ENCODE results near the gene HMGCL.
"Not testable (repeated sequence)": the region's sequence is repeated elsewhere in the genome, so short reads cannot be mapped to it uniquely, and the experiment has no call there.

HMGCL gene

GRCh38 chr1:23825076-23825761 lies at the start of gene HMGCL:
Gene HMGCL, minus strand, starts transcription at chr1:23825429. Its CDS starts 14 bp downstream, at chr1:23825415.
- DNase-seq (ENCODE audit: low read depth in 2 of 2), result peak; percentile 73 to 77

GRCh38 chr1:23872421-23872820 lies 47.2 kb upstream of the HMGCL start:
- no peak for DNase-seq (ENCODE audit: low read depth in 2 of 2)

- no peak for DNase-seq (ENCODE audit: low read depth in 2 of 2)
Measured at GRCh38 chr1:23869051-23869450, 43.8 kb upstream of the HMGCL start.

GRCh38 chr1:23868557-23869016 lies 43.4 kb upstream of the HMGCL start:
- no peak for DNase-seq (ENCODE audit: low read depth in 2 of 2)

- DNase-seq (ENCODE audit: low read depth in 2 of 2), result peak; percentile 91 to 94
Measured at GRCh38 chr1:23867895-23868556, 42.8 kb upstream of the HMGCL start, which contains the start of gene FUCA1. Gene FUCA1, minus strand, starts transcription at chr1:23868290. Its CDS starts 4 bp downstream, at chr1:23868286.

GRCh38 chr1:23867542-23867894 lies 42.3 kb upstream of the HMGCL start:
- DNase-seq (ENCODE audit: low read depth in 2 of 2), result no peak

- no peak for DNase-seq (ENCODE audit: low read depth in 2 of 2)
Measured at GRCh38 chr1:23865543-23865930, 40.3 kb upstream of the HMGCL start.

GRCh38 chr1:23864801-23865542 lies 39.7 kb upstream of the HMGCL start:
- no peak for DNase-seq (ENCODE audit: low read depth in 2 of 2)

- no peak for DNase-seq (ENCODE audit: low read depth in 2 of 2)
Measured at GRCh38 chr1:23862640-23863039, 37.4 kb upstream of the HMGCL start.

- DNase-seq (ENCODE audit: low read depth in 2 of 2), result no peak
Measured at GRCh38 chr1:23854568-23854967, 29.3 kb upstream of the HMGCL start.

- DNase-seq (ENCODE audit: low read depth in 2 of 2), result not testable (repeated sequence)
Measured at GRCh38 chr1:23853124-23853523, 27.9 kb upstream of the HMGCL start.

- not testable (repeated sequence) for DNase-seq (ENCODE audit: low read depth in 2 of 2)
Measured at GRCh38 chr1:23851406-23851805, 26.2 kb upstream of the HMGCL start.

- DNase-seq (ENCODE audit: low read depth in 2 of 2), result no peak
Measured at GRCh38 chr1:23848673-23849616, 23.7 kb upstream of the HMGCL start.

GRCh38 chr1:23847482-23848095 lies 22.4 kb upstream of the HMGCL start:
- DNase-seq (ENCODE audit: low read depth in 2 of 2), result not testable (repeated sequence)

GRCh38 chr1:23845163-23845562 lies 19.9 kb upstream of the HMGCL start:
- DNase-seq (ENCODE audit: low read depth in 2 of 2), result no peak

- no peak for DNase-seq (ENCODE audit: low read depth in 2 of 2)
Measured at GRCh38 chr1:23843644-23844043, 18.4 kb upstream of the HMGCL start.

- peak; percentile 53 to 68 for DNase-seq (ENCODE audit: low read depth in 2 of 2)
Measured at GRCh38 chr1:23838401-23838866, 13.2 kb upstream of the HMGCL start.

- DNase-seq (ENCODE audit: low read depth in 2 of 2), result no peak
Measured at GRCh38 chr1:23837908-23838307, 12.7 kb upstream of the HMGCL start.

GRCh38 chr1:23836037-23836436 lies 10.8 kb upstream of the HMGCL start:
- no peak for DNase-seq (ENCODE audit: low read depth in 2 of 2)

- DNase-seq (ENCODE audit: low read depth in 2 of 2), result not testable (repeated sequence)
Measured at GRCh38 chr1:23834156-23834555, 8.9 kb upstream of the HMGCL start.

- DNase-seq (ENCODE audit: low read depth in 2 of 2), result no peak
Measured at GRCh38 chr1:23827717-23828116, 2.5 kb upstream of the HMGCL start.

Data from stimulated activated CD8-positive, alpha-beta memory T cell treated with anti-CD3 and anti-CD28 coated beads, Interleukin-2, amount 100 ng/mL, for 1 hour (primary cell).